H7 (cell line): Measurements from ENCODE around the gene LSM3. TPM values are rescaled to one million over a fixed set of nuclear protein-coding genes. Genes with fewer than 3 reads are reported as not detected.

ENCODE experiments used
- DNase-seq: peaks from one replicate; pipeline ENCODE4 v3.0.0; 2012
- H3K27me3 ChIP-seq: 2 replicates; pipeline ENCODE4 v1.6.0; 2011; ENCODE audit warnings: mild to moderate bottlenecking, low read length; ENCODE audit not compliant: control insufficient read depth, insufficient read depth
- H3K36me3 ChIP-seq: replicated peaks from 2 replicates; pipeline ENCODE4 v1.5.1; 2011; ENCODE audit warnings: low read length; ENCODE audit not compliant: control insufficient read depth, insufficient read depth
- H3K4me3 ChIP-seq: 2 replicates; pipeline ENCODE4 v1.5.1; 2011; ENCODE audit warnings: low read depth, mild to moderate bottlenecking, control low read depth, low read length, moderate library complexity; ENCODE audit not compliant: insufficient read depth
- total RNA-seq: library from RNA; depleted of rRNA; stranded (reverse); fragments of >200 nt; shearing (Covaris generic); gene quantifications from 2 replicates; pipeline ENCODE4 v1.2.3, GENCODE V29; 2014; rRNA removed

LSM3 gene
- 17.0 and 17.9 TPM in 2 replicates for total RNA-seq

DNA sequence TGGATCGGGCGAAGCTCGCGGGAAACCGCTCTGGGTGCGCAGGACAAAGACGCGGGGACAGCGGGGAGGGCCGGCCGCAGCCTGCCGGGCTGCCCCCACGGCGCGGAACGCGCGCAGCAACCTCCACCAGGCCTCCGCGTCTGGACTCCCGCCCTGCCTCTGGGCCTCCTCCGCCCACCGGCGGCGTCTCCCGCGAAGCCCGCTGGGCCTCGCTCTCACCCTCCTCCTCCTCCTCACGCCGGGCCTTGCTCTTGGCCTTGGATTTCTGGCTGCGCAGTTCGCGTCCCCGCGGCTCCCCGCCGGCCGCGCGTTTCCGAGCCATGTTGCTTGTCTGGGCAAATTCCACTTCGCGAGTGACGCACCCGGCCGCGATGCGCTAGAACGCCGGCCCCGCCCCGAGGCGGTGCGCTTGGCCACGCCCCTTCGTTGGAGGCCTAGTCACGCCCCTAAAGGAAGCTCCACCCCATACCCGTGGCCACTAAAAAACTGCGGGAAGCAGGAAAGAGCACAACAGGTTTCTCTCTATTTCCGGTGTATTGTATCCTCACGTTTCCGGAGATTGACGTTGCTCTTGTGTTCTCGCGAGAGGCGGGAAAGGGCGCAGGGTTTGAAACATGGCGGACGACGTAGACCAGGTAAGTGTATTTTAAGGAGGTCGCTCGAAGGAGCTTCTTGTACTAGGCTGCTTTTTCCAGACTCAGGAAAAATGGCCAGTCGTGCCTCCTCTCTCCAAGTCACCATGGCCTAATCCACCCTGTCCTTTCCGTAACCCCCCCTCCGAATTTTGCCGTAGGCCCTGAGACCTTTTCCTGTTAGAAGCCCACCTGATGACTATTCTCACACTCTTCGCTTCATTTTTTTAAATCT, at the start of gene LSM3, which contains the start of gene XPC:
TSS of gene LSM3 (plus strand) at position 571 of the 867 bp plus-strand sequence. CDS start at position 615, 44 bp downstream.
TSS of gene XPC (minus strand) at position 355 of the 867 bp plus-strand sequence. CDS start at position 322, 33 bp downstream.
- peaks cover 7% of the 10 kb centered on the region for H3K36me3 ChIP-seq
- H3K27me3 ChIP-seq = no peaks in the 10 kb centered on the region
- peak within 1 kb of the TSS; percentile 79 for H3K4me3 ChIP-seq
- peak; percentile 94 for DNase-seq

GRCh38 chr3:14129296-14129695, 49.3 kb upstream of the LSM3 start:
- DNase-seq = no peak
- Histone ChIP-seq H3K4me3 (no peak overlapping the region), H3K36me3 (peaks cover 25% of the 10 kb centered on the region), H3K27me3 (no peaks in the 10 kb centered on the region)

DNA sequence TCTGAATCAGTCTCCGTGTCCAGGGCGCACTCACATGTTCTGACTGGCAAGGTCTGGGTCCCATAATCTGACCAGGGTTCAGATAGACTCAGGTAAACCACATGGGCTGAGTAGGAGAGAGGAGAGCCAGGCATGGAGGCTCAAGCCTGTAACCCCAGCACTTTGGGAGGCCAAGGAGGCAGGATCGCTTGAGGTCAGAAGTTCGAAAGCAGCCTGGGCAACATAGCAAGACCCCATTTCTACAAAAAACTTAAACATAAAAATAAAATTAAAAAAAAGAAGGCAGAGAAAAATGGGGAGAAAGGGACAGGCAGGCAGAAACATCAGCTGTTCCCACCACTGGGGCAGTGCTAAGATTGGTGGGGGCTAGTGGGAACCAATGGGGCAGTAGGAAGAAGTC, 48.4 kb upstream of the LSM3 start:
- Histone ChIP-seq H3K4me3 (no peak overlapping the region), H3K36me3 (peaks cover 33% of the 10 kb centered on the region), H3K27me3 (no peaks in the 10 kb centered on the region)
- no peak for DNase-seq

DNA sequence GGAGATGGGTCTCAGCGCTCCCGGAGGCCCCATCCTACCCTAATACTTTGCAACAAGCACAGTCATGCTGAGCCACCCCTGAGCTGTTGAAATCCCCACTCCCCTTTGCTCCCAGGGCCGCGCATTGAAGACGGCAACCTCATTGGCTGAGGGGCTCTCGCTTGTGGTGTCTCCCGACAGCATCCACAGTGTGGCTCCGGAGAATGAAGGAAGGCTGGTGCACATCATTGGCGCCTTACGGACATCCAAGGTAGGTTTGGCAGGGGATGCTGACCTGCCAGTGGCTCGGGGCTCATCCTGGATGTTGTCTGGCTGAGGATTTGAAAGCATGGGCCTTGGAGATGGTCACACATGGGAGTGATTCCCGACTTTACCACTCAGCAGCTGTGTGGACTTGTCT, 47.9 kb upstream of the LSM3 start:
- Histone ChIP-seq H3K4me3 (no peak overlapping the region), H3K36me3 (peaks cover 34% of the 10 kb centered on the region), H3K27me3 (no peaks in the 10 kb centered on the region)
- DNase-seq = no peak

GRCh38 chr3:14131134-14131533, 47.5 kb upstream of the LSM3 start:
- Histone ChIP-seq H3K36me3 (peaks cover 34% of the 10 kb centered on the region), H3K4me3 (no peak overlapping the region), H3K27me3 (no peaks in the 10 kb centered on the region)
- DNase-seq = no peak

GRCh38 chr3:14132120-14132519, 46.5 kb upstream of the LSM3 start:
- Histone ChIP-seq H3K4me3 (no peak overlapping the region), H3K36me3 (peaks cover 34% of the 10 kb centered on the region), H3K27me3 (no peaks in the 10 kb centered on the region)
- DNase-seq = no peak

DNA sequence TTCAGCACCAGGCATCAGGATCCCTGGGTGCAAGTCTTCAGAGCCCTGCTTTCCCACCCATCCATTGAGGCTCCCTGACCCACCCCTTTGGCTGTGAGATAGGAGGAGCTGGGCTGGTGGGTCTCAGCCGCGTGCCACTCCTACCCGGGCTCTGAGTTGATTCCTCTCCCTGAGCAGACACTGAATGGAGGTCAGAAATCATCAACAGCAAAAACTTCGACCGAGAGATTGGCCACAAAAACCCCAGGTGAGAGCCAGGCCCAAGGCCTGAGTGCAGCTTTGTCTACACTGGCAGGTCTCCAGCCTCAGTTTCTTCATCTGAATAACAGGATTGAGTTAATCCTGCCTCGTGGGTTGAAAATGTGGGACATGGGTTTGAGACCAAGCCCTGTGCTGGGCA, 45.9 kb upstream of the LSM3 start:
- Histone ChIP-seq H3K4me3 (no peak overlapping the region), H3K36me3 (peaks cover 36% of the 10 kb centered on the region), H3K27me3 (no peaks in the 10 kb centered on the region)
- no peak for DNase-seq

DNA sequence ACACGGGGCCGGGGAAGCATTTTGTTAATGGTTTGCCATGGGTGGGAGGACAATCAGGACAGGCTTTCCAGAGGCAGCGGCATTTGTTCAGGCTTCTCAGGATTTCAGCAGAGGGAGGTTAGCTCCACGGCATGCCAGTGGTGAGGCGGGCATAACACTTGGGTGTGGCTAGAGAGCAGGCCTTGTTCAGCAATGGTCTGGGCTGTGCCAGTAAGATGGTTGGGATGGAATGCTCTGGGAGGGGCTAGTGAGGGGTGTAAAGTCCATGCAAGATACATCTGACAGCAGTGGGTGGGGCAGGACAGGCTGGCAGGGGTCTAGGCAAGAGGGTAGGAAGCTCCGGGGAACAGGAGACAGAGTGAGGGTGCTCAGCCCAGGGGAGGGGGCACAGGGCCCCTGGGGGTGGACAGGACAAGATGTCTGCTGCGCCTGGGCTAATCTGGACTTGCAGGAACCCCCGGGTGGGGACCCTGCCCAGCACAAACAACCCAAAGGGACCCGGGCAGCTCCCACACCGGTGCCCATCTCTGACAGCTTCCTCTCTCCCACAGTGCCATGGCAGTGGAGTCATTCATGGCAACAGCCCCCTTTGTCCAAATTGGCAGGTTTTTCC, 45.3 kb upstream of the LSM3 start:
- Histone ChIP-seq H3K4me3 (no peak overlapping the region), H3K36me3 (peaks cover 35% of the 10 kb centered on the region), H3K27me3 (no peaks in the 10 kb centered on the region)
- DNase-seq = no peak

GRCh38 chr3:14133876-14134275, 44.7 kb upstream of the LSM3 start:
- Histone ChIP-seq H3K4me3 (no peak overlapping the region), H3K36me3 (peaks cover 38% of the 10 kb centered on the region), H3K27me3 (no peaks in the 10 kb centered on the region)
- no peak for DNase-seq

- DNase-seq = no peak
- peaks cover 38% of the 10 kb centered on the region for H3K36me3 ChIP-seq
- no peak overlapping the region for H3K4me3 ChIP-seq
- H3K27me3 ChIP-seq = no peaks in the 10 kb centered on the region
These were observed 44.3 kb upstream of the LSM3 start for GRCh38 chr3:14134291-14134690.

DNA sequence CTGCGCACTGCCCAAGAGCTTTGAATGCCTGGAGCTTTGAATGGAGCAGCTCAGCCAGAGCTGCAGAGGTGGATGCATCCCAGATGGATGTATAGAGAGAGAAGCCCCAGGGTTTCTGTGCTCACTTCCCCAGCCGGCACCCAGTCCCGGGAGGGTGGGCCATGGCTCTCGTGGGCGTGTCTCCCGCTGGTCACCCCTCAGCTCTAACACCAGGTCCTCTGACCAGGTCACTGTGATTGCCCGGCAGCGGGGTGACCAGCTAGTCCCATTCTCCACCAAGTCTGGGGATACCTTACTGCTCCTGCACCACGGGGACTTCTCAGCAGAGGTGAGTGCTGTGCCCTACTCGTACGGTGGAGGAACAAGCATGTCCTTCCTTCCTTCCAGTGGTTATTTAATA, 43.0 kb upstream of the LSM3 start:
- H3K36me3 ChIP-seq = peaks cover 39% of the 10 kb centered on the region
- H3K4me3 ChIP-seq = no peak overlapping the region
- H3K27me3 ChIP-seq = no peaks in the 10 kb centered on the region
- no peak for DNase-seq

DNA sequence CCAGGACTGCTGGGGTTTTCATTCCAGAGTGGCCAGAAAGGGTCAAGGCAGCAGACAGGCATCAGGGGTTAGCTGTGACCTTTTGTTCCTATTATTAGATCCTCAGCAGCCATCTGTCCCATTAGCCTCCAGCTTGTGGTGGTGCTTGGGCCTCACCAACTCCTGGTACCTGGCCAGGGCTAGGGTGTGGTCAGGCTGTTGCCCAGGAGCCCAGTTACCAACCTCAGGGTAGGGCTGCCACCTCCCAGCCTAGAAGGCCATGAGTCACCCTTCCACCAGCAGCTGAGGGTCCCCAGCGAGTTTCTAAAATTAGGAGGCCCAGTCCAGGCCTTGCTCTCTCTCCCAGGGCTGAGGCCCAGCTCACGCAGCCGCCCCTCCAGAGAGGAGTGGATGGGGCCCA, 41.6 kb upstream of the LSM3 start:
- no peak overlapping the region for H3K4me3 ChIP-seq
- DNase-seq = no peak
- peaks cover 34% of the 10 kb centered on the region for H3K36me3 ChIP-seq
- no peaks in the 10 kb centered on the region for H3K27me3 ChIP-seq

DNA sequence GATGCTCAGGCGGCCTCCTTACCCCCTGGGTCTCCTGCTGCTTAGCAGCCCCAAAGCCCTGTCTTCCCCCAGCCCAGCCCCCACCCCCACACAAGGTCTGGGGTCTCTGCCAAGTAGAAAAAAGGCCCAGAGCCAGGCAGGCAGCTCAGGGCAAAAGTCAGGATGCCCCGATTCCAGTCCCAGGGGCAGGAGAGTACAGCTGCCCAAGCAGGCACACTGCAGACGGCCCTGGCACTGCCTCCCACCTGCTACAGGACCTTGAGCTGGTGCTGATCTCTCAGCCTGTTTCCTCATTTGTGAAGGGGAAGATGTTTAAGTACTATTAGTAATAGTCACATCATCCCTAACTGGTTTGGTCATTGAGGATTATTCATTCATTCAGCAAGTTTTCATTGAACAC, 41.2 kb upstream of the LSM3 start:
- Histone ChIP-seq H3K36me3 (peaks cover 33% of the 10 kb centered on the region), H3K27me3 (no peaks in the 10 kb centered on the region), H3K4me3 (no peak overlapping the region)
- DNase-seq = no peak

GRCh38 chr3:14138109-14138877, 40.3 kb upstream of the LSM3 start:
- H3K36me3 ChIP-seq = peaks cover 29% of the 10 kb centered on the region
- no peak for DNase-seq

More at GRCh38 chr3:14138109-14138877, 40.3 kb upstream of the LSM3 start:
- Histone ChIP-seq H3K4me3 (no peak overlapping the region), H3K27me3 (no peaks in the 10 kb centered on the region)
